Testis (tissue), 2 donors: ENCODE measurements around the gene SUN1.

Experiments used
- POLR2A ChIP-seq: fragments of 450-650 bp; IDR thresholded peaks from one replicate; pipeline ENCODE4 v1.6.1; 2017; ENCODE audit warnings: antibody characterized with exemption, mild to moderate bottlenecking, moderate library complexity
- TF ChIP-seq, protein P1 (sequence below), 3 experiments: fragments of 450-650 bp in 2 of 3; fragments of 200-600 bp in 1 of 3; sonication (generic) in 1 of 3; IDR thresholded peaks; one replicate each; pipeline ENCODE4 v1.5.1; 2016 to 2019; ENCODE audit warnings: antibody characterized with exemption in 3 of 3, mild to moderate bottlenecking in 2 of 3, moderate library complexity in 1 of 3

DNA sequence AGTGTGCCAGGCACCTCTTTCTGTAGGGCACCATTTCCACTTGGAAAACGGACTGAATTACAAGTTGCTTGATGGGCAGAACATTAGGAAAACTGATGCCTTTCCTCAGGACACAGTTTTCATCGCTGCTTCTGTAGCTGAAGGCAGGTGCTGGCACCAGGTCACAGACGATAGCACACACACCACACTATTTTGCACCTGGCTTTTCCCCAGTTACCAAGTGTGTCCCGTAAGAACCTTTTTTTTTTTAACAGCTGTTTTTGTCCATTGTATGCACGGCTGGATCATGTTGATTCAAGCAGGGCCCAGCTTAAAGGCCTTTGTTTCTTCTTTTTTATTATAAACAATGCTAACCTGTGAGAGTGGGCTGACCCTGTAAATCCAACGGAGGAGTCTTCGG, 42.8 kb downstream of the SUN1 start:
- TF ChIP-seq, protein P1, sequence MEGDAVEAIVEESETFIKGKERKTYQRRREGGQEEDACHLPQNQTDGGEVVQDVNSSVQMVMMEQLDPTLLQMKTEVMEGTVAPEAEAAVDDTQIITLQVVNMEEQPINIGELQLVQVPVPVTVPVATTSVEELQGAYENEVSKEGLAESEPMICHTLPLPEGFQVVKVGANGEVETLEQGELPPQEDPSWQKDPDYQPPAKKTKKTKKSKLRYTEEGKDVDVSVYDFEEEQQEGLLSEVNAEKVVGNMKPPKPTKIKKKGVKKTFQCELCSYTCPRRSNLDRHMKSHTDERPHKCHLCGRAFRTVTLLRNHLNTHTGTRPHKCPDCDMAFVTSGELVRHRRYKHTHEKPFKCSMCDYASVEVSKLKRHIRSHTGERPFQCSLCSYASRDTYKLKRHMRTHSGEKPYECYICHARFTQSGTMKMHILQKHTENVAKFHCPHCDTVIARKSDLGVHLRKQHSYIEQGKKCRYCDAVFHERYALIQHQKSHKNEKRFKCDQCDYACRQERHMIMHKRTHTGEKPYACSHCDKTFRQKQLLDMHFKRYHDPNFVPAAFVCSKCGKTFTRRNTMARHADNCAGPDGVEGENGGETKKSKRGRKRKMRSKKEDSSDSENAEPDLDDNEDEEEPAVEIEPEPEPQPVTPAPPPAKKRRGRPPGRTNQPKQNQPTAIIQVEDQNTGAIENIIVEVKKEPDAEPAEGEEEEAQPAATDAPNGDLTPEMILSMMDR (IDR thresholded peaks at IDR 0.05) = no peak
- no peak for TF ChIP-seq POLR2A
